Calu3 (cell line): ENCODE measurements around the gene EEF2. TPM values are rescaled to one million over a fixed set of nuclear protein-coding genes. Genes with fewer than 3 reads are reported as not detected.
"Not testable (repeated sequence)": the region's sequence is repeated elsewhere in the genome, so short reads cannot be mapped to it uniquely, and the experiment has no call there.

ENCODE experiments used
- BruUV-seq: library from RNA; stranded (reverse); fragments of 400-500 nt; replicated peaks from 2 replicates; lab custom pipeline; 2021; lab: Mats Ljungman, UMichigan
- CTCF ChIA-PET: fragments of 300-600 bp; sonication (Branson Sonifier 250); formaldehyde crosslinking; loops from one replicate; lab custom pipeline; 2022; ENCODE audit warnings: antibody characterized with exemption; lab: Charles Lee
- DNase-seq: peaks from one replicate; pipeline ENCODE4 v3.0.0; 2022
- H3K27ac Mint-ChIP-seq: one replicate; pipeline ENCODE4 v1.8.0; 2022; ENCODE audit warnings: mixed read lengths; ENCODE audit not compliant: unreplicated experiment
- H3K27me3 Mint-ChIP-seq: one replicate; pipeline ENCODE4 v1.8.0; 2022; ENCODE audit warnings: mixed read lengths; ENCODE audit not compliant: unreplicated experiment
- H3K36me3 Mint-ChIP-seq: one replicate; pipeline ENCODE4 v1.8.0; 2022; ENCODE audit warnings: mild to moderate bottlenecking, moderate library complexity, mixed read lengths; ENCODE audit not compliant: insufficient read depth, unreplicated experiment
- H3K4me1 Mint-ChIP-seq: one replicate; pipeline ENCODE4 v1.8.0; 2022; ENCODE audit warnings: mild to moderate bottlenecking, low read depth, mixed read lengths; ENCODE audit not compliant: unreplicated experiment
- H3K4me3 Mint-ChIP-seq: one replicate; pipeline ENCODE4 v1.8.0; 2022; ENCODE audit warnings: mild to moderate bottlenecking, low read depth, moderate library complexity, mixed read lengths; ENCODE audit not compliant: unreplicated experiment
- H3K9me3 Mint-ChIP-seq: one replicate; pipeline ENCODE4 v1.8.0; 2022; ENCODE audit warnings: low read depth, mixed read lengths; ENCODE audit not compliant: unreplicated experiment
- CTCF ChIP-seq: fragments of 200-600 bp; IDR thresholded peaks from one replicate; pipeline ENCODE4 v1.8.0; 2022; ENCODE audit warnings: antibody characterized with exemption; ENCODE audit not compliant: unreplicated experiment
- intact Hi-C: fragments of 100-400 bp; cut with micrococcal nuclease; formaldehyde crosslinking; loops from one replicate; pipeline ENCODE4 v1.10.0; 2022; ENCODE audit not compliant: unreplicated experiment
- total RNA-seq: library from RNA; stranded (reverse); gene quantifications from 2 replicates; pipeline ENCODE4 v1.2.3, GENCODE V29; 2022

The EEF2 gene
- total RNA-seq, 1 experiment from 2014 or later: 1,166 TPM

GRCh38 chr19:3954107-3954506 lies 31.2 kb downstream of the EEF2 start:
- Mint-ChIP-seq H3K27ac (no peak overlapping the region), H3K4me1 (no peaks in the 10 kb centered on the region), H3K9me3 (no peaks in the 10 kb centered on the region), H3K27me3 (no peaks in the 10 kb centered on the region), H3K4me3 (no peak overlapping the region), H3K36me3 (peaks cover 39% of the 10 kb centered on the region)
- DNase-seq: no peak
- no peak for TF ChIP-seq CTCF
- no TSS peak for BruUV-seq
- intact Hi-C loops: no loop called here
- CTCF ChIA-PET: interaction anchor here (0.7 kb wide), 1 partner anchor 486 kb away, joined by 8 read pairs; no protein-coding TSS in a partner anchor

- H3K9me3 Mint-ChIP-seq, BruUV-seq, H3K4me3 Mint-ChIP-seq, intact Hi-C loops, H3K27me3 Mint-ChIP-seq, H3K4me1 Mint-ChIP-seq, CTCF ChIA-PET, H3K27ac Mint-ChIP-seq, DNase-seq: not testable (repeated sequence)
- H3K36me3 Mint-ChIP-seq: peaks cover 38% of the 10 kb centered on the region
These were observed 32.4 kb downstream of the EEF2 start for GRCh38 chr19:3952755-3953276.

- Mint-ChIP-seq H3K36me3 (peaks cover 23% of the 10 kb centered on the region), H3K27ac (no peak overlapping the region), H3K9me3 (no peaks in the 10 kb centered on the region), H3K27me3 (peaks cover 13% of the 10 kb centered on the region), H3K4me1 (peaks cover 7% of the 10 kb centered on the region), H3K4me3 (no peak overlapping the region)
- DNase-seq: no peak
- BruUV-seq: no TSS peak
- intact Hi-C loops: no loop called here
- CTCF ChIA-PET: no interaction called here
- no peak for TF ChIP-seq CTCF
These were observed 34.1 kb downstream of the EEF2 start for GRCh38 chr19:3950871-3951861.

- intact Hi-C loops: no loop called here
- no TSS peak for BruUV-seq
- no peaks in the 10 kb centered on the region for H3K9me3 Mint-ChIP-seq
- TF ChIP-seq CTCF: no peak
- no peak overlapping the region for H3K27ac Mint-ChIP-seq
- H3K4me1 Mint-ChIP-seq: peaks cover 7% of the 10 kb centered on the region
- CTCF ChIA-PET: no interaction called here
- no peak overlapping the region for H3K4me3 Mint-ChIP-seq
- no peak for DNase-seq
- peaks cover 14% of the 10 kb centered on the region for H3K36me3 Mint-ChIP-seq
- H3K27me3 Mint-ChIP-seq: peaks cover 13% of the 10 kb centered on the region
These were observed 35.0 kb downstream of the EEF2 start for GRCh38 chr19:3949997-3950859.
